KOPT-K1 (cell line): ENCODE results near the gene AFAP1L1.

Experiments
- H3K27ac ChIP-seq: fragments of 200-600 bp; sonication (generic); 2 replicates; pipeline ENCODE4 v1.5.1; 2016; ENCODE audit warnings: antibody characterized with exemption, mild to moderate bottlenecking, low read depth, low read length; ENCODE audit not compliant: poor library complexity, severe bottlenecking
- H3K36me3 ChIP-seq: fragments of 200-600 bp; sonication (generic); 2 replicates; pipeline ENCODE4 v1.5.1; 2017; ENCODE audit warnings: antibody characterized with exemption, mild to moderate bottlenecking, low read length, moderate library complexity; ENCODE audit not compliant: insufficient read depth
- H3K9me3 ChIP-seq: fragments of 200-600 bp; sonication (generic); 2 replicates; pipeline ENCODE4 v1.5.1; 2017; ENCODE audit warnings: antibody characterized with exemption, low read length, mild to moderate bottlenecking; ENCODE audit not compliant: insufficient read depth, poor library complexity, severe bottlenecking

Gene AFAP1L1

DNA sequence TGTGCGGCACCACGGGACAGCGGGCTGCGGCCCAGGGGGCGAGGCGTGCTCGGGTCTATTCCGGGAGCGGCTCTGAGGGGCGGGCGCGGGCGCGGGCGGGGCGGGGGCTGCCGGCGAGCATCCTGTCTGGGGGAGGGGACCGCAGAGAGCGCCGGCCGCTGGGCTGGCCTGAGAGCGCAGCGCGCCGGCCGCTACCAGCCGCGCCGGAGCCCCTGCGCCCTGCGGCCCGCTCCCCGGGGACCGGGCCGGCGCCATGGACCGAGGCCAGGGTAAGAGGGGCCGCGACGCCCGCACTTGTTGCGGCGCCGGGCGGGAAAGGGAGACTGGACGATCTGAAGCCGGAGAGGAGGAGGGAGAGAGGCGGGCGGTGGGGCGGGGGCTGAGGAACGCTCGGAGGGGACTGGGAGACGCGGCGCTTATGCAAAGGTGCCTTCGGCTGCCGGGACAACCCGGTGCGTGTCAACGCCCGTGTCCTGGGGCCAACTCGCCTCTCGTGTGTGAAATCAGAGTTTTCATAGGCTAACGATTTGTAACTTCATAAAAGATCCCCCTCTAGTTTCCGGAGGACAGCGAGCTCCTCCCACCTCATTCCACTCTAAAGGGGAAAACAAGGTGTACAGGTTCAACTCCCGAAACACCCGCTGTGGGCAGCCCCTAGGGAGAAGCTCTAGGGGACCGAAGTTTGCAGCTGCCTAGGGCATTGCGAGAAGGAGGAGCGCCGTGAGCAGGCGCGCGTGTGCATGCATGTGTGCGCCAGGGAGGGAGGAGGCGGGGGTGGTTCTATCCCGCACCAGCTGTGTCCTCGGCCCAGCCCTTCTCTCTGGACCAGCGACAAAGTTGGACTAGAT lies at the start of gene AFAP1L1:
Gene AFAP1L1, plus strand, starts transcription at position 144 of the 848 bp plus-strand sequence. Its CDS starts 110 bp downstream, at position 254.
- H3K9me3 ChIP-seq, result peaks cover 16% of the 10 kb centered on the region
- no peak within 1 kb of the TSS for H3K27ac ChIP-seq
- no peaks in the 10 kb centered on the region for H3K36me3 ChIP-seq

- Histone ChIP-seq H3K9me3 (no peaks in the 10 kb centered on the region), H3K36me3 (no peaks in the 10 kb centered on the region), H3K27ac (no peak overlapping the region)
These were observed 48.4 kb upstream of the AFAP1L1 start for GRCh38 chr5:149223081-149223848.

DNA sequence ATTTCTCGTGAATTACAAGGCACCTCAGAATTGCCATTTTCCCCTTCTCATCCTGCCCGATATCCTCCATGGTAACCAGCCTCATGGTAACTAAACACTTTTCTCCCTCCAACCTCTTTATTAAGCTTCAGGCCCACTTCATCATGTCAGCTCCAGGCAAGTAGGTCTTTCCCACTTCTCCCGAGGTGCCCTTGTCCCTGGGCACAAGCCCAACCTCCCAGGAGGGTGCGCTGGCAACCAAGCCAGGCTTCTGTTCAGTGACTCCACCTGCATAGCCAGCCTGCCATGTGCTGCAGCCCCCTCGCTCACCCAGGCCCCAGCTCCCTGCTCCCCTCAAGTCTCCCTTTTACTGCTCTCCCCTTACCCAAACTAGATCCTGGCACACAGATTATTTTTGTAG lies 47.4 kb upstream of the AFAP1L1 start:
- Histone ChIP-seq H3K9me3 (no peaks in the 10 kb centered on the region), H3K27ac (no peak overlapping the region), H3K36me3 (no peaks in the 10 kb centered on the region)

DNA sequence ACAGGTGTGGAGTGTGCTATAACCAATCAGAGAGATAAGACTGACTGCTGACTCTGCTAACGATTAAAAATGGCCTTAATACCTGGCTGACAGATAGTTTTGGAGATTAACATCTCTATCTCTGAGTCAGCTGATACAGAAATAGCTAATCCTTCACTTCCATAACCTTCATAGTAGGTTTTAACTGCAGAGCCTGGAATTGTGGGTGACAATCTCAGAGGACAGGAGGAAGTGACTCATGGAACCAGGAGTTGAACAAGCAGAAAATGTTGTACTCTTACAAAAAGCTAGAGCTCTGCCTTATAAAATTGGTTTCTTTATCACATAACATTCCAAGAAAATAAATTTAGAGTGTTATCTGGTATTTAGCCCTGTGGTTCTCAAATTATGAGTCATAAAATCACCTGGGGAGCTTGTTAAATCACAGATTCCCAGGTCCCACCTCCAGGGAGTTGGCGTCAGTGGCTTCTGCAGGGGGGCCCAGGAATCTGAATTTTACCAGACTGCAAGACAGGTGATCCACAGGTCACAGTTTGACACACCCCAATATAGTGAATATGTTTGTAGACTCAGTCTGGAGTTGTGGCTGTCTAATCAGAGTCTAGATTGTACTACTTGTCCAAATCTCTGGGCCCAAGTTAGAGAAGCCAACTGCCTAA lies 44.4 kb upstream of the AFAP1L1 start:
- Histone ChIP-seq H3K27ac (no peak overlapping the region), H3K9me3 (no peaks in the 10 kb centered on the region), H3K36me3 (no peaks in the 10 kb centered on the region)

DNA sequence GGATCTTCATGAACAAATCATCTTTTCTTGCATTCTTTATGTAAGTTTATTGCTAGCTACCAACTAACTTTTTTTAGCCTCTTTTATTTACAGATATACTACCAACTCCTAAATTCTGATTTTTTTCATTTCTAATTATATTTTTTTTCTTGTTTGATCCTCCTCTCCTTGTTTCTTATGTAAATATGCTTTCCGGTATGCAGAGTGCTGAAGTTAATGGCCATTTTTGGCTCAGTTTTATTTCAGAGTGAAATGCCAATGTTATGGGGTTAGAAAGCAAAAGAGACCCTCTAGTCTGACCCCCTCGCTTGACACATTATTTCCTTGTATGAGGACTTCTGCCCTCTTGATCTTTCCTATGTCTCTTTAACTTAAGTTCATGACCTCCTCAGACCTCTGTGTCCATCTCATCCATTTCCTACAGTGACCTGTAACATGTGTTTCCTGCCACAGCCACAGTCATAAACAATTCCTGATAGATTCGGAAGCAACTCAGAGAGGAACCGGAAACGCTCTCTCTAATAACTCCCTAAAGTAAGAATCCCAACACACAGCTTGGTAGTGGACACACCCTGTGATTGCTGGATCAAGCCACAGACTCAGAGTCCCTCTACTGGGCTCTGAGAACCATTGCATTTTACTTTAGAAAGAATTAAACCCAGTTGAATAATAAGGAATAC lies 42.9 kb upstream of the AFAP1L1 start:
- H3K27ac ChIP-seq, result no peak overlapping the region
- H3K9me3 ChIP-seq, result no peaks in the 10 kb centered on the region
- H3K36me3 ChIP-seq, result no peaks in the 10 kb centered on the region

- Histone ChIP-seq H3K36me3 (no peaks in the 10 kb centered on the region), H3K9me3 (no peaks in the 10 kb centered on the region), H3K27ac (no peak overlapping the region)
These were observed 42.2 kb upstream of the AFAP1L1 start for GRCh38 chr5:149229298-149229937.

- H3K36me3 ChIP-seq, result no peaks in the 10 kb centered on the region
- H3K27ac ChIP-seq, result no peak overlapping the region
- no peaks in the 10 kb centered on the region for H3K9me3 ChIP-seq
These were observed 35.8 kb upstream of the AFAP1L1 start for GRCh38 chr5:149235841-149236240.

- no peaks in the 10 kb centered on the region for H3K36me3 ChIP-seq
- no peaks in the 10 kb centered on the region for H3K9me3 ChIP-seq
- H3K27ac ChIP-seq, result no peak overlapping the region
These were observed 34.0 kb upstream of the AFAP1L1 start for GRCh38 chr5:149237662-149238061.

GRCh38 chr5:149238540-149238939 lies 33.1 kb upstream of the AFAP1L1 start:
- no peaks in the 10 kb centered on the region for H3K9me3 ChIP-seq
- no peak overlapping the region for H3K27ac ChIP-seq
- no peaks in the 10 kb centered on the region for H3K36me3 ChIP-seq

- Histone ChIP-seq H3K27ac (peak overlapping the region; percentile 57), H3K9me3 (no peaks in the 10 kb centered on the region), H3K36me3 (no peaks in the 10 kb centered on the region)
These were observed 31.7 kb upstream of the AFAP1L1 start for GRCh38 chr5:149239917-149240316.

DNA sequence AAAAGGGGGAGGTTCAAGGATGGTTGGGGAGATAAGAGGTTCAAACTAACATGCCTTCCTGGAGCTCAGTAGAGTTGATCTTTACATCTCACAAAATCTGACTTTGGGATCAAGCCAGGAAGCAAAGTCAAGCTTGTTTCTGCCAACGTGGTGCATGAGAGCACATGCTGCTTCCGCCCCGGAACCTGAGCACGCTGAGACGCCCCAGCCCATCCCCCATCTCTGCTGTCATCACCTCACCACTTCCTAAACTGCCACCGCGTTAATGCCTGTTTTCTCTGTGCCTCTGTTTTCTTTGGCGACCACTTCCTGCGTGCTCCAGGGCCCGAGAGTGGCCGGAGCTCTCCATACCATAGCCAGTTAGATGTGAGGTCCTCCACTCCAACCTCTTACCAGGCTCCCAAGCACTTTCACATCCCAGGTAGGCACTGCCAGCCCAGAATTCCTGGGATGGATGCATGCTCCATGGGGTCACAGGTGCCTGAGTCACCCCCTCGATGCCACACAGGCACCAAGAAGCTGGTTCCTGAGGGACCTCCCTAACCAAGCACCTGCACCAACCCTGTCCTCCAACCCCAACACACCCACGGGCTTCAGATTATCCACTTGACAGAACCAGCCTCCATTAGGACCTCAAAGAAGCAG lies 31.2 kb upstream of the AFAP1L1 start:
- Histone ChIP-seq H3K9me3 (no peaks in the 10 kb centered on the region), H3K27ac (peak overlapping the region; percentile 57), H3K36me3 (no peaks in the 10 kb centered on the region)

GRCh38 chr5:149242339-149242738 lies 29.3 kb upstream of the AFAP1L1 start:
- Histone ChIP-seq H3K27ac (no peak overlapping the region), H3K36me3 (no peaks in the 10 kb centered on the region), H3K9me3 (no peaks in the 10 kb centered on the region)

GRCh38 chr5:149246906-149247305 lies 24.8 kb upstream of the AFAP1L1 start:
- Histone ChIP-seq H3K27ac (no peak overlapping the region), H3K9me3 (no peaks in the 10 kb centered on the region), H3K36me3 (no peaks in the 10 kb centered on the region)

- Histone ChIP-seq H3K36me3 (no peaks in the 10 kb centered on the region), H3K27ac (no peak overlapping the region), H3K9me3 (no peaks in the 10 kb centered on the region)
These were observed 23.9 kb upstream of the AFAP1L1 start for GRCh38 chr5:149247726-149248125.
